ENCODE measurements around the gene BSND.

Gene BSND

GRCh38 chr1:54987919-54988705, 10.6 kb upstream of the BSND start:
- Histone ChIP-seq H3K36me3 (ENCODE audit: control insufficient read depth, insufficient read depth, low read length) (no peaks in the 10 kb centered on the region), H3K4me3 (ENCODE audit: low read length) (no peak overlapping the region), H3K27me3 (ENCODE audit: control insufficient read depth, insufficient read depth, low read length) (no peaks in the 10 kb centered on the region), H3K4me1 (ENCODE audit: control insufficient read depth, insufficient read depth, low read length) (no peaks in the 10 kb centered on the region), H3K9ac (ENCODE audit: low read length) (no peak overlapping the region), H3K27ac (ENCODE audit: low read depth, low read length) (no peak overlapping the region)

- Histone ChIP-seq H3K36me3 (ENCODE audit: control insufficient read depth, insufficient read depth, low read length) (no peaks in the 10 kb centered on the region), H3K27ac (ENCODE audit: low read depth, low read length) (no peak overlapping the region), H3K9ac (ENCODE audit: low read length) (no peak overlapping the region), H3K27me3 (ENCODE audit: control insufficient read depth, insufficient read depth, low read length) (no peaks in the 10 kb centered on the region), H3K4me3 (ENCODE audit: low read length) (no peak overlapping the region), H3K4me1 (ENCODE audit: control insufficient read depth, insufficient read depth, low read length) (no peaks in the 10 kb centered on the region)
These were observed 9.8 kb upstream of the BSND start for GRCh38 chr1:54988975-54989374.

DNA sequence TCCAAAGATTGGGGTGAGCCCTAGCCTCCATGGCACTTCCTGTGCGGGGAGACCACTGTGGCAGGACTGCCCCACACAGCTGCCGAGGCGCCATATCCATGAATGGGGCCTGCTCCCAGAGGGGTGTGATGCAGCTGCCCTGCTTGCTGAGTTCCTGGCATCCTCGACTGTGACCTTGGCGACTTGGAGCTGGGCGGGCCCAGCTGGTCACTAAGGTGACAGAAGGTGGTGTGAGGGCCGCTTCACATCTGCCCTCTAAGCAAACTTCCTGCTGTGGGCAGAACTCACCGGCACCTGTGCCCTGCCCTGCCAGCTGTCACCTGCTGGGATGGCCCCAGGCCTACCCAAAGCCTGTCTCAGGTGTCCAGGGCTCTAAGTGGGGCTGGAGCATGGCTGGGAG, 9.3 kb upstream of the BSND start:
- Histone ChIP-seq H3K4me1 (ENCODE audit: control insufficient read depth, insufficient read depth, low read length) (no peaks in the 10 kb centered on the region), H3K27me3 (ENCODE audit: control insufficient read depth, insufficient read depth, low read length) (no peaks in the 10 kb centered on the region), H3K9ac (ENCODE audit: low read length) (no peak overlapping the region), H3K27ac (ENCODE audit: low read depth, low read length) (no peak overlapping the region), H3K36me3 (ENCODE audit: control insufficient read depth, insufficient read depth, low read length) (no peaks in the 10 kb centered on the region), H3K4me3 (ENCODE audit: low read length) (no peak overlapping the region)

GRCh38 chr1:54989968-54990810, 8.5 kb upstream of the BSND start:
- Histone ChIP-seq H3K27me3 (ENCODE audit: control insufficient read depth, insufficient read depth, low read length) (no peaks in the 10 kb centered on the region), H3K4me3 (ENCODE audit: low read length) (no peak overlapping the region), H3K4me1 (ENCODE audit: control insufficient read depth, insufficient read depth, low read length) (no peaks in the 10 kb centered on the region), H3K9ac (ENCODE audit: low read length) (no peak overlapping the region), H3K36me3 (ENCODE audit: control insufficient read depth, insufficient read depth, low read length) (no peaks in the 10 kb centered on the region), H3K27ac (ENCODE audit: low read depth, low read length) (no peak overlapping the region)

DNA sequence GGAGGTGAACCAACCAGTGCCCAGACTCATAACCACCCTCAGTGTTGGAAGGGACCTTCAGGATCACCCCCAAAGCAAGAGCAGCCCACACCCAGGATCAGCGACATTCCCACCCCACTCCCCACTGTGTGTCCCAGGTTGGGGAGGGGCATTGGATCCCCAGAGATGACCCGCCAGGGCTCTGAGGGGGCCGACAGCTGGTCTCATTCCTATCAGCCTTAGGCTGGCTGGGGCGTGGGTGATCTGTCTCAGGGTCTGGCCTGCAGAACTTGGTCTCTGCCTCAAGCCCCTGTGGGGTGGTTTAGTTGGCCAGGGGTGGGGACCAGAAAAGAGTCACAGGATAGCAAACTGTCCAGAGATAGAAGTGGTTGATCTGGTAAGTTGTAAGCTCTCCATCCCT, 7.8 kb upstream of the BSND start:
- H3K27me3 ChIP-seq (ENCODE audit: control insufficient read depth, insufficient read depth, low read length) = peaks cover 2% of the 10 kb centered on the region
- H3K4me1 ChIP-seq (ENCODE audit: control insufficient read depth, insufficient read depth, low read length) = no peaks in the 10 kb centered on the region
- no peaks in the 10 kb centered on the region for H3K36me3 ChIP-seq (ENCODE audit: control insufficient read depth, insufficient read depth, low read length)
- no peak overlapping the region for H3K9ac ChIP-seq (ENCODE audit: low read length)
- no peak overlapping the region for H3K4me3 ChIP-seq (ENCODE audit: low read length)
- no peak overlapping the region for H3K27ac ChIP-seq (ENCODE audit: low read depth, low read length)

GRCh38 chr1:54991939-54992338, 6.8 kb upstream of the BSND start:
- H3K27ac ChIP-seq (ENCODE audit: low read depth, low read length) = no peak overlapping the region
- no peak overlapping the region for H3K4me3 ChIP-seq (ENCODE audit: low read length)
- H3K9ac ChIP-seq (ENCODE audit: low read length) = no peak overlapping the region
- H3K36me3 ChIP-seq (ENCODE audit: control insufficient read depth, insufficient read depth, low read length) = no peaks in the 10 kb centered on the region
- peaks cover 7% of the 10 kb centered on the region for H3K27me3 ChIP-seq (ENCODE audit: control insufficient read depth, insufficient read depth, low read length)
- H3K4me1 ChIP-seq (ENCODE audit: control insufficient read depth, insufficient read depth, low read length) = no peaks in the 10 kb centered on the region

DNA sequence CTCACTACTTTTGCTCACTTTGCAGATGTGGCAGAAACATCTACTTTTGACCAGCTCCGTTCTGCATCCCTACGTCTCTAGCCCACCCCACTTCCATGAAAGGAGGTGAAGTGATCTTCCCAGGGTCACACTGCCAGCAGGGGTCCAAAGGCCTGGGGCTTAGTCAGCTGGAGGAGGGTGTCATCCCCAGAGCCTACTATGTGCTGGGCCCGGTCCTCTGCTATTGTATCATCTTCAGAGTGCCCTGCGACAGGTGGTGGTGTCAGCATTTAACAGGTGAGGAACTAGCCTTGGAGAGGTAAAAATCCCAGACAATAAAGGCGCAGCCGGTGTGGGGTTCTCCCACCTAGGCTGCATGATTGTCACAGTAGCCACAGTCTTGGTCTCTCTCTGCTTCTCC, 5.6 kb upstream of the BSND start:
- Histone ChIP-seq H3K4me3 (ENCODE audit: low read length) (no peak overlapping the region), H3K9ac (ENCODE audit: low read length) (no peak overlapping the region), H3K27me3 (ENCODE audit: control insufficient read depth, insufficient read depth, low read length) (peaks cover 14% of the 10 kb centered on the region), H3K4me1 (ENCODE audit: control insufficient read depth, insufficient read depth, low read length) (no peaks in the 10 kb centered on the region), H3K36me3 (ENCODE audit: control insufficient read depth, insufficient read depth, low read length) (no peaks in the 10 kb centered on the region), H3K27ac (ENCODE audit: low read depth, low read length) (no peak overlapping the region)

DNA sequence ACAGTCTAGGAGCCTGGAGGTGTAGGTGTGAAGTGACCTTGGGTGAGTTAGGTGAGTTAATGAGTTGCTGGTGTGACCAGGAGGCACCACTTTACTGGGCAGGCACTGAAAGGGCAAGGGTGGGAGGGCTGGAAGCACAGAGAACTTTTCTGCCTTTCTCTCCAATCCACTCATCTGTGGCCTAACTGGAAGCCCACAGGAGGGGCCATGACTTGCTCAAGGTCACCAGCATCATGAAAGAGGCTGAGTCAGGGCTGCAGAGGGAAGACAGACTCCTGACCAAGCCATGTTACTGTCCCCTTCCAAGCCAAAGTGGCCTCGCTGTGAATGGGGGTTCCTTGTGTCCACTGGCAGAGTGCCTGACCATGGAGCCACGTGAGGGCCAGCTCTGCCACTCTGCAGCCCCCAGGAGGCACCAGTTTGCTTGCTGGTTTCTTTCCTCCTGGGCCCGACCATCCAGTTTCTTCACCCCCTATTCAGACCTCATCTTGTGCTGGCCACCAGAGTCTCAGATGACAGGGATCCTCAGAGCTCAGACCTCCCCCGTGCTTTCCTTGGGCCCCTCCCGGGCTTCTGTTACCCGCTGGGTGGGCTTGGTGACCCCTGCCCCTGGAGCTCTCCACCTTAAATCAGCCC, 4.3 kb upstream of the BSND start:
- Histone ChIP-seq H3K4me1 (ENCODE audit: control insufficient read depth, insufficient read depth, low read length) (no peaks in the 10 kb centered on the region), H3K27ac (ENCODE audit: low read depth, low read length) (no peak overlapping the region), H3K4me3 (ENCODE audit: low read length) (no peak overlapping the region), H3K9ac (ENCODE audit: low read length) (no peak overlapping the region), H3K36me3 (ENCODE audit: control insufficient read depth, insufficient read depth, low read length) (no peaks in the 10 kb centered on the region), H3K27me3 (ENCODE audit: control insufficient read depth, insufficient read depth, low read length) (peaks cover 14% of the 10 kb centered on the region)

DNA sequence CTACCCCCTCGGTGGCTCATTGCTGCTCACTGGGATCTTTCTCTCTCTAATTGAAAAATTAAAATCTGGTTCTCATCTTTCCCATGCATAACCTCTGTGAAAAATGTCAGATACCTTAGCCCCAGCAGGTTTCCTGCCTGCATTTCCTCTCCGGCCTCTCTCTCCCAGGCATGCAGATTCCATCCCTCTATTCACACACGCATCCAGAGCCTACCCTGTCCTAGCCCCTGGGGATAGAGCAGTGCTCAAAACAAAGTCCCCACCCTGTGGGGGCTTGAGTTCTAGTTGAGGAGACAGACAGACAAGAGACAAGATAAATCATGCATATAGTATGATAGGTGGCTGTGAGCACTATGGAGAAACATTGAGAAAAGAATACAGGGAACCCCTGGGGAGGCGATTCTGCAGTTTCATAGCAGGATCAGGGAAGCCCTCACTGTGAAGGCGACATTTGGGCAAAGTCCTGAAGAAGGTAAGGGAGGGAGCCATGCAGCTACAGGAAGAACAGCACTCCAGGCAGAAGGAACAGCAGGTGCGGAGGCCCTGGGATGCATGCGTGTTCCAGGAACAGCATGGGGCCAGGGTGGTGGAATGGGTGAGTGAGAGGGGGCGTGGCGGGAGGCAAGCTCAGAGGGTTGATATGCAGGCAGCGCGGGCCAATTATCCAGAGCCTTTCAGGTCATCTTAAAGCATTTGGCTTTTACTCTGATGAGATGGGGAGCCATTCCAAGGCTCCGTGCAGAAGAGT, 3.5 kb upstream of the BSND start:
- no peaks in the 10 kb centered on the region for H3K4me1 ChIP-seq (ENCODE audit: control insufficient read depth, insufficient read depth, low read length)
- no peaks in the 10 kb centered on the region for H3K36me3 ChIP-seq (ENCODE audit: control insufficient read depth, insufficient read depth, low read length)
- H3K27ac ChIP-seq (ENCODE audit: low read depth, low read length) = no peak overlapping the region
- peaks cover 14% of the 10 kb centered on the region for H3K27me3 ChIP-seq (ENCODE audit: control insufficient read depth, insufficient read depth, low read length)
- no peak overlapping the region for H3K4me3 ChIP-seq (ENCODE audit: low read length)
- H3K9ac ChIP-seq (ENCODE audit: low read length) = no peak overlapping the region

- no peak overlapping the region for H3K9ac ChIP-seq (ENCODE audit: low read length)
- H3K27ac ChIP-seq (ENCODE audit: low read depth, low read length) = no peak overlapping the region
- peaks cover 14% of the 10 kb centered on the region for H3K27me3 ChIP-seq (ENCODE audit: control insufficient read depth, insufficient read depth, low read length)
These were observed 2.9 kb upstream of the BSND start for GRCh38 chr1:54995835-54996234.

DNA sequence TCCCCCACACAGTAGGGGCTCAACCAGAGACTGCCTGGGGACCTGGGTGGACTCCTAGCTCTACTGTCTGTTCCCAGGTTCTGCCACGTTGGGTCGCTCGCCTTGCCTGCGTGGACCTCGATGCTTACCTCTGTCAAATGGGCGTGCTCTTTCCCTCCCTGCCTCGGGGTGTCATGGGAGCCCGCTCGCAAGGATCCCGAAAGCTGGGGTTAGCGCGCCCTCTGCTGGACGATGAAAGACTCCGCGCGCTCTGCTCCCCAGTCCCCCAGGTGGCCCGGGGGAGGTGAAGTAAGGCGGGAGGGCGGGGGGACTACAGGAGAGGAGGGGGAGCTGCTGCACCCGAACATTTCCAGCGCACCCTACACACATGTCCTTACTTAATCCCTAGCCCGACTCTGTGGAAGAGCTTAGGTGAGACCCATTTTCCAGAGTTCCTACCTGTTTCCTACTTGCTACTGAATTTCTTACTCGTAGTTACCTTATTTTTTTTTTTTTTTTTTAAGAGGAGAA, 2.3 kb upstream of the BSND start:
- Histone ChIP-seq H3K27ac (ENCODE audit: low read depth, low read length) (no peak overlapping the region), H3K4me1 (ENCODE audit: control insufficient read depth, insufficient read depth, low read length) (no peaks in the 10 kb centered on the region), H3K9ac (ENCODE audit: low read length) (no peak overlapping the region), H3K4me3 (ENCODE audit: low read length) (no peak overlapping the region), H3K36me3 (ENCODE audit: control insufficient read depth, insufficient read depth, low read length) (no peaks in the 10 kb centered on the region), H3K27me3 (ENCODE audit: control insufficient read depth, insufficient read depth, low read length) (peaks cover 14% of the 10 kb centered on the region)

More at GRCh38 chr1:54995835-54996234, 2.9 kb upstream of the BSND start:
- H3K4me1 ChIP-seq (ENCODE audit: control insufficient read depth, insufficient read depth, low read length) = no peaks in the 10 kb centered on the region
- no peaks in the 10 kb centered on the region for H3K36me3 ChIP-seq (ENCODE audit: control insufficient read depth, insufficient read depth, low read length)
- no peak overlapping the region for H3K4me3 ChIP-seq (ENCODE audit: low read length)
